Neural progenitor cell (in vitro differentiated cells): Measurements from ENCODE around the gene VAV3. TPM values are rescaled to one million over a fixed set of nuclear protein-coding genes. Genes with fewer than 3 reads are reported as not detected.

Experiments
- DNase-seq: peaks from one replicate; pipeline ENCODE4 v3.0.0-alpha.2; 2016; ENCODE audit warnings: low spot score
- H2AFZ ChIP-seq: fragments of 200-600 bp; sonication (generic); replicated peaks from 2 replicates; pipeline ENCODE4 v1.6.1; 2016; ENCODE audit warnings: antibody characterized with exemption
- H3F3A ChIP-seq: fragments of 200-600 bp; sonication (generic); 2 replicates; pipeline ENCODE4 v1.6.1; 2016; ENCODE audit warnings: antibody characterized with exemption, low read depth
- H3K27ac ChIP-seq: fragments of 200-600 bp; sonication (generic); 2 replicates; pipeline ENCODE4 v1.5.1; 2016; ENCODE audit warnings: mild to moderate bottlenecking
- H3K27me3 ChIP-seq: fragments of 200-600 bp; sonication (generic); 2 replicates; pipeline ENCODE4 v1.6.1; 2016; ENCODE audit warnings: mild to moderate bottlenecking, moderate library complexity
- H3K36me3 ChIP-seq: fragments of 200-600 bp; sonication (generic); 2 replicates; pipeline ENCODE4 v1.5.1; 2016
- H3K4me1 ChIP-seq: fragments of 200-600 bp; sonication (generic); 2 replicates; pipeline ENCODE4 v1.6.1; 2016; ENCODE audit warnings: mixed run types
- H3K4me2 ChIP-seq: fragments of 200-600 bp; sonication (generic); 2 replicates; pipeline ENCODE4 v1.6.1; 2016
- H3K4me3 ChIP-seq: fragments of 200-600 bp; sonication (generic); 2 replicates; pipeline ENCODE4 v1.5.1; 2016
- H3K79me2 ChIP-seq: fragments of 200-600 bp; sonication (generic); 2 replicates; pipeline ENCODE4 v1.6.1; 2016; ENCODE audit warnings: low read depth
- H3K9ac ChIP-seq: fragments of 200-600 bp; sonication (generic); 2 replicates; pipeline ENCODE4 v1.6.1; 2016
- H3K9me3 ChIP-seq: fragments of 200-600 bp; sonication (generic); 2 replicates; pipeline ENCODE4 v1.5.1; 2016; ENCODE audit warnings: low read depth
- H4K20me1 ChIP-seq: fragments of 200-600 bp; sonication (generic); 2 replicates; pipeline ENCODE4 v1.6.1; 2016; ENCODE audit warnings: low read depth
- H3K27ac Mint-ChIP-seq: 3 replicates; pipeline ENCODE4 v1.8.0; 2021; ENCODE audit warnings: mixed read lengths
- H3K27me3 Mint-ChIP-seq: 2 replicates; pipeline ENCODE4 v1.8.0; 2022; ENCODE audit warnings: low read depth, mild to moderate bottlenecking, inconsistent platforms, moderate library complexity, mixed read lengths; ENCODE audit not compliant: insufficient read depth
- H3K36me3 Mint-ChIP-seq: 3 replicates; pipeline ENCODE4 v1.8.0; 2021; ENCODE audit warnings: mixed read lengths
- H3K4me1 Mint-ChIP-seq: 3 replicates; pipeline ENCODE4 v1.8.0; 2021; ENCODE audit warnings: mixed read lengths
- H3K4me3 Mint-ChIP-seq: 3 replicates; pipeline ENCODE4 v1.8.0; 2021; ENCODE audit warnings: mild to moderate bottlenecking, moderate library complexity, mixed read lengths
- H3K9me3 Mint-ChIP-seq: 3 replicates; pipeline ENCODE4 v1.8.0; 2020; ENCODE audit warnings: mixed read lengths
- EZH2 ChIP-seq: fragments of 200-600 bp; sonication (generic); IDR thresholded peaks from 2 replicates; pipeline ENCODE4 v1.6.1; 2017; ENCODE audit warnings: antibody characterized with exemption, mild to moderate bottlenecking, moderate library complexity
- EZH2phosphoT487 ChIP-seq: fragments of 200-600 bp; sonication (generic); IDR thresholded peaks from 2 replicates; pipeline ENCODE4 v1.6.1; 2017; ENCODE audit warnings: antibody characterized with exemption
- total RNA-seq: library from RNA; depleted of rRNA; stranded (reverse); fragments of >200 nt; gene quantifications from 2 replicates; pipeline ENCODE4 v1.2.3, GENCODE V29; 2015; ENCODE audit warnings: low replicate concordance
- TF ChIP-seq, protein P1 (sequence below): fragments of 200-600 bp; sonication (generic); IDR thresholded peaks from 2 replicates; pipeline ENCODE4 v1.5.1; 2017; ENCODE audit warnings: antibody characterized with exemption, mild to moderate bottlenecking

VAV3 gene
- total RNA-seq, 1 donor from 2014 or later: 1.7 TPM

DNA sequence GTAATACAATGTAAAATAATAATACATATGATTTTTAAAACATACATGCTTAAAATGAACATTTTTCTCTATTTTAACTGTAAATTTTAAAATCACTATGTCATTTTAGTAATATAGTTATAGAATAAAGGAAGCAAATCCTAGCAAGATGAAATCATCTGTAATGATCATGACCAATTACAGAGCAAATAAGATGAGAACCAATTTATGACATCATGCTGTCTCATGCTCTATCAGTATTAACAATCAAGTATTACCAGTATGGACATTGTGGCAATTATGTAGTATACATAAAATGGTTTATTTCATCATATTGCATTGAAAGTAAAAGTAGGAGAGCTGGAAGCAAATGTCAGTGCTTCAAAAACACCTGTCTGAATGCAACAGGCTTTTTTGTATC lies 255.0 kb downstream of the VAV3 start:
- Histone ChIP-seq H2AFZ (no peak overlapping the region), H3K27ac (no peak overlapping the region), H3K36me3 (no peaks in the 10 kb centered on the region), H3F3A (no peaks in the 10 kb centered on the region), H3K9me3 (no peaks in the 10 kb centered on the region), H3K4me1 (no peaks in the 10 kb centered on the region), H3K4me2 (no peak overlapping the region), H3K9ac (no peak overlapping the region), H3K27me3 (no peaks in the 10 kb centered on the region), H3K79me2 (no peaks in the 10 kb centered on the region), H4K20me1 (no peaks in the 10 kb centered on the region), H3K4me3 (no peak overlapping the region)
- no peaks in the 10 kb centered on the region for H3K9me3 Mint-ChIP-seq
- no peaks in the 10 kb centered on the region for H3K4me1 Mint-ChIP-seq
- DNase-seq: no peak
- TF ChIP-seq, protein P1, sequence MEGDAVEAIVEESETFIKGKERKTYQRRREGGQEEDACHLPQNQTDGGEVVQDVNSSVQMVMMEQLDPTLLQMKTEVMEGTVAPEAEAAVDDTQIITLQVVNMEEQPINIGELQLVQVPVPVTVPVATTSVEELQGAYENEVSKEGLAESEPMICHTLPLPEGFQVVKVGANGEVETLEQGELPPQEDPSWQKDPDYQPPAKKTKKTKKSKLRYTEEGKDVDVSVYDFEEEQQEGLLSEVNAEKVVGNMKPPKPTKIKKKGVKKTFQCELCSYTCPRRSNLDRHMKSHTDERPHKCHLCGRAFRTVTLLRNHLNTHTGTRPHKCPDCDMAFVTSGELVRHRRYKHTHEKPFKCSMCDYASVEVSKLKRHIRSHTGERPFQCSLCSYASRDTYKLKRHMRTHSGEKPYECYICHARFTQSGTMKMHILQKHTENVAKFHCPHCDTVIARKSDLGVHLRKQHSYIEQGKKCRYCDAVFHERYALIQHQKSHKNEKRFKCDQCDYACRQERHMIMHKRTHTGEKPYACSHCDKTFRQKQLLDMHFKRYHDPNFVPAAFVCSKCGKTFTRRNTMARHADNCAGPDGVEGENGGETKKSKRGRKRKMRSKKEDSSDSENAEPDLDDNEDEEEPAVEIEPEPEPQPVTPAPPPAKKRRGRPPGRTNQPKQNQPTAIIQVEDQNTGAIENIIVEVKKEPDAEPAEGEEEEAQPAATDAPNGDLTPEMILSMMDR: no peak
- TF ChIP-seq EZH2 (no peak), EZH2phosphoT487 (no peak)
- H3K27ac Mint-ChIP-seq: no peak overlapping the region
- no peak overlapping the region for H3K4me3 Mint-ChIP-seq
- H3K36me3 Mint-ChIP-seq: no peaks in the 10 kb centered on the region
- H3K27me3 Mint-ChIP-seq: peaks cover 2% of the 10 kb centered on the region

DNA sequence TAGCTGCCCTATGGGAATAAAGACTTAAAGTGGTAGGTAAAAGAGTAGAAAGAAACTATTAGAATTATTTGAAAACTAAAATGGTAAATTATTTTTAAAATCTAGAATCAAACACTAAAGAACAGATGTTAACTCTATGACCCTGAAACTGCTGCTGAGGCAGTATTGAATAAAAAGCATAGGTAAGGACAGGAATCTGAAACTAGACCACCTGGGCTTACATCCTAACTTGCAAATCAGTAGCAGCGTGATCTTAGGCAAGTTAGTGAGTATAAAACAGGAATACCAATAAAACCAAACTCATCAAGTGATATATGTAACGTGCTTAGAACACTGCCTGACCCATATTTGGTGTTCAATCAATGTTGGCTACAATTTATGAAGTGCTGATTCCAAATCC lies 257.9 kb downstream of the VAV3 start:
- H3K4me1 ChIP-seq: peaks cover 5% of the 10 kb centered on the region
- Mint-ChIP-seq H3K4me3 (no peak overlapping the region), H3K27ac (no peak overlapping the region), H3K9me3 (no peaks in the 10 kb centered on the region), H3K27me3 (peaks cover 2% of the 10 kb centered on the region), H3K36me3 (no peaks in the 10 kb centered on the region), H3K4me1 (no peaks in the 10 kb centered on the region)
- no peak overlapping the region for H3K4me2 ChIP-seq
- no peaks in the 10 kb centered on the region for H4K20me1 ChIP-seq
- no peaks in the 10 kb centered on the region for H3K27me3 ChIP-seq
- H3K27ac ChIP-seq: no peak overlapping the region
- H3K9ac ChIP-seq: no peak overlapping the region
- H3K79me2 ChIP-seq: no peaks in the 10 kb centered on the region
- DNase-seq: no peak
- no peak overlapping the region for H2AFZ ChIP-seq
- TF ChIP-seq EZH2: no peak
- H3K9me3 ChIP-seq: no peaks in the 10 kb centered on the region
- H3F3A ChIP-seq: no peaks in the 10 kb centered on the region
- H3K4me3 ChIP-seq: no peak overlapping the region
- no peaks in the 10 kb centered on the region for H3K36me3 ChIP-seq

GRCh38 chr1:107706182-107706581 lies 258.8 kb downstream of the VAV3 start:
- H4K20me1 ChIP-seq: no peaks in the 10 kb centered on the region
- Mint-ChIP-seq H3K4me1 (no peaks in the 10 kb centered on the region), H3K36me3 (no peaks in the 10 kb centered on the region), H3K4me3 (no peak overlapping the region), H3K27me3 (peaks cover 2% of the 10 kb centered on the region), H3K27ac (no peak overlapping the region), H3K9me3 (peaks cover 2% of the 10 kb centered on the region)
- DNase-seq: no peak
- no peaks in the 10 kb centered on the region for H3F3A ChIP-seq
- H3K9me3 ChIP-seq: no peaks in the 10 kb centered on the region
- H3K9ac ChIP-seq: no peak overlapping the region
- H3K27me3 ChIP-seq: no peaks in the 10 kb centered on the region
- peaks cover 5% of the 10 kb centered on the region for H3K4me1 ChIP-seq
- H3K27ac ChIP-seq: no peak overlapping the region
- H3K4me2 ChIP-seq: no peak overlapping the region
- H3K36me3 ChIP-seq: no peaks in the 10 kb centered on the region
- TF ChIP-seq EZH2phosphoT487 (no peak), EZH2 (no peak)
- TF ChIP-seq, protein P1: no peak
- H3K4me3 ChIP-seq: no peak overlapping the region
- H3K79me2 ChIP-seq: no peaks in the 10 kb centered on the region
- H2AFZ ChIP-seq: no peak overlapping the region

DNA sequence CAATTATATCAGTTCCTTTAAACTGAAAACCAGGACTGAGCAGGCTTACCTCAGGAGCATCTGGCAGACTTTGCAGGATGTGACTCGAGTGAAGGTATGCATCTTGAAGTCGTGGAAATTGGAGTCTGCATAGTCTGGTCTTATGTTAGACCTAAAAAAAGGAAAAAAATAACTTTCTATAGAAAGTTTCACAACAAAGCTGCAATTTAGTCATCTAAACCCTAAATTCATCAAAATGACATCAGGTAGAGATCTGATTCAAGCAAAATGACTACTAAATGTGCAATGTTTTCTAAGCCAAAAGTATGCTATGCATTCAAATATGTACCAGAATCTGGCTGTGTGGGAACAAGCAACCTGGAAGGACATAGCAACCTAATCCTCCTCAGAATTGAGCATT lies 260.1 kb downstream of the VAV3 start:
- no peak for TF ChIP-seq EZH2phosphoT487
- no peak for TF ChIP-seq EZH2
- TF ChIP-seq, protein P1: no peak
- no peak overlapping the region for H3K9ac ChIP-seq
- peaks cover 2% of the 10 kb centered on the region for H3K27me3 Mint-ChIP-seq
- H3K79me2 ChIP-seq: no peaks in the 10 kb centered on the region
- H3K4me3 ChIP-seq: no peak overlapping the region
- H3K4me2 ChIP-seq: no peak overlapping the region
- no peaks in the 10 kb centered on the region for H3K9me3 ChIP-seq
- H4K20me1 ChIP-seq: no peaks in the 10 kb centered on the region
- H3F3A ChIP-seq: no peaks in the 10 kb centered on the region
- H3K27ac ChIP-seq: no peak overlapping the region
- peaks cover 5% of the 10 kb centered on the region for H3K4me1 ChIP-seq
- no peak overlapping the region for H2AFZ ChIP-seq
- H3K36me3 Mint-ChIP-seq: no peaks in the 10 kb centered on the region
- no peak overlapping the region for H3K4me3 Mint-ChIP-seq
- peaks cover 2% of the 10 kb centered on the region for H3K9me3 Mint-ChIP-seq
- H3K27me3 ChIP-seq: no peaks in the 10 kb centered on the region
- no peak overlapping the region for H3K27ac Mint-ChIP-seq
- no peaks in the 10 kb centered on the region for H3K36me3 ChIP-seq
- no peaks in the 10 kb centered on the region for H3K4me1 Mint-ChIP-seq
- DNase-seq: no peak
